Left renal cortex interstitium (tissue), 4 donors: ENCODE measurements around the gene SH3TC1. TPM values are rescaled to one million over a fixed set of nuclear protein-coding genes. Genes with fewer than 3 reads are reported as not detected.

Source experiments
- DNase-seq, 4 donors: peaks; one replicate each; pipeline ENCODE4 v3.0.0-alpha.2; 2013; ENCODE audit warnings: low read depth in 4 of 4, low spot score in 2 of 4, missing footprints in 1 of 4
- polyA plus RNA-seq, 4 donors: library from polyadenylated mRNA; unstranded; fragments of 120-200 nt; gene quantifications; one replicate each; pipeline ENCODE4 v1.2.1, GENCODE V29; 2013; ENCODE audit not compliant: insufficient read length in 4 of 4

SH3TC1 gene
- polyA plus RNA-seq, 4 donors, result 19.1 to 36.1 (median 26.5) TPM

DNA sequence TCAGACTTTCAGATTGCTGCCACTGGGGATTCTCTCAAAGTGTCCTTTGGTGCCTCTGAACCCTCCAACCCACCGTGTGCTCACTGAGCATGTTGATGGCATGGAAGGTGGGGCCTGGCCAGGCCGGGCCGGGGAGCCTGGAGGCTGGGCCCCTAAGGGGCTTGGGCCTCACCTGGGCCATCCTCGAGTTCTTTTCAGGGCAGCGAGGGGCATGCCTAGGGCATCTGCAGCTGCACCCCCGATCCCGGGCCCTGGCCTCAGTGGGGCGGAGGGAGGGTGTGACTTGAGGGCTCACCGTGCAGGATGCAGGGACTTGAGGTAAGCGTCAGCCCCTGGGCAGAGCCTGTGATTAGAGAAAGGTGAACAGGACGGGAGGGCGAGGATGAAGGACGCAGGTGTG, 1.6 kb upstream of the SH3TC1 start:
- no peak for DNase-seq

DNA sequence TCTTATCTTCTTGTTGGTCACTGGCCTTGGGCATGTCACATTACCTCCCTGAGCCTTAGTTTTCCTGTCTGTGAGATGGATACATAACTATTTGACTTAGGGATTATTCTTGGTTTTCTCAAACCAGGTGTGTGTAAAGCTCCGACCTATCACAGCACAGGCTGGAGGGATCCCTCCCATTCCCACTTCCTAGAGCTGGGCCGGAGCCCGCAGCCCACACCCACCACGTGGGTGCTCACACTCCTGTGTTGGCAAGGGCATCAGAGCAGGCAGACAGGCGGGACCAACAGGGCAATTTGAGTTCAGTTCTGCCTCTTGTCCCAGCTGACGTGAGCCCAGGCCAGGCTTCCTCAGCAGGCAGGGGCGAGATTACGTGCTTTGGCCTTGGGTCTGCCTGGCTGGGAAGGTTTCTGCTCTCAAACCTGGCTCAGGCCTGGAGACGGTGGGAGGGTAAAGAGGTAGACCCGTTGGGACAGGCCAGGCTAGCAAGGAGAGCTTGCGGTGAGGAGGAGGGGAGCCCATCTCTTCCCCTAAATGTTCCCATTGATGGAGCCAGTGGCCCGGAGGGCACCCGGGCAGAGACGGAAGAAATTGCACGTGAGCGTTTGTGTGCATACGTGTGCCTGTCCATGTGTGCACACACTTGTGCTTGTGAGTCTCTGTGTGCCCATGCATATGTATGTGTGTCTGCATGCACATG, 734 bp upstream of the SH3TC1 start:
- DNase-seq, result no peak

DNA sequence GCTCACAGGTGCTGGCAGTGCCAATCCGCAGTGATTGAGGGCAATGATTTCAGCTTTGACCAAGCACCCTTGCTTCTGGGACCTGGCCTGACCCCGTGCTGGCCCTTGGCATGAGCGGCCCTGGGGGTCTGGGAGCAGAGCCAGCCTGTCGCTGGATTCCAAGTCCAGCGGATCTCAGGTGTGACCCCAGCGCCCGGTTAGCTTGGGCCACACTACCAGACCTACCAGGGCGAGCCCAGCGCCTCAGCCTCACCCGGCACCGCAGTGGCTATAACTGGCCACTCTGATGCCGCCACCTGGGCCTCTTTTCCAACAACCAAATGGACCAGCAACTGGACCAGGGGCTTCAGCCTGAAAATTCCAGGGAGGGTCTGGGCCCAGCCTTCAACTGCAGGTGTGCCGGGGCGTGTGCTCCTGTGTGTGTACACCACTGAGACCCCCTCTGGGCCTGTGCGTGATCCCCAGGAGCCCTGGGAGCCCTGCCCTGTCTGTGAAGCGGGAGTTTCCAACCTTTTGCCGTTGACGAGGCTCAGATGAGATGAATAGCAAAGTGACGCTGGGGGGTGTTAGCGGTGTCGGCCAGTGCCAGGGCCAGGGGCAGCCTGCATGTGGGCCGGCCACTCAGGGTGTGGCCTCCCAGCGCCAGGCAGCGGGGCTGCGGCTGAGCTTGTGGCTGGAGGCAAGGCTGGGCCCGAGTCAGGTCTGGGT, 658 bp downstream of the SH3TC1 start:
- DNase-seq, result no peak

GRCh38 chr4:8200302-8200975, 1.3 kb downstream of the SH3TC1 start:
- DNase-seq, result no peak

DNA sequence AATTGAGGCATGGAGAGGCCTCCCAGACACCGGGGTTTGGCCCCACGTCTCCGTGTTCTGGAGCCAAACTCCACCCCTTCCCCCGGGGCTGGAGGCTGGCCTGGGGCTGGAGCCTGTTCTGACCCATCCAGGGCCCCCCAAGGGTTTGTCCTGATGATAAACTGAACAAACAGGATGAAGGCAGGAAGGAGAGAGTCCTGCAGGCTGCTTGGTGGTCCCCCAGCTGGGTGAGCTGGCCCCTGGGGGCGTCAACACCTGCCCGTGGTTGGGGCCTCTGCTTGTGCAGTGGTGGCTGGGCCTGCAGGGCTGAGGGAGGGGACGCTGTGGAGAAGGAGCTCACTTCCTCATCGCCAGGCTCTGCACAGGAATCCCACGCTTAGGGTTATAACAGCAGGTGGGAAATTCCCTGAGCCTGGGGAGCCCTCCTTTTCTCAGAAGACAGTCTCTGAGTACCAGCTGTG, 2.3 kb downstream of the SH3TC1 start:
- no peak for DNase-seq

DNA sequence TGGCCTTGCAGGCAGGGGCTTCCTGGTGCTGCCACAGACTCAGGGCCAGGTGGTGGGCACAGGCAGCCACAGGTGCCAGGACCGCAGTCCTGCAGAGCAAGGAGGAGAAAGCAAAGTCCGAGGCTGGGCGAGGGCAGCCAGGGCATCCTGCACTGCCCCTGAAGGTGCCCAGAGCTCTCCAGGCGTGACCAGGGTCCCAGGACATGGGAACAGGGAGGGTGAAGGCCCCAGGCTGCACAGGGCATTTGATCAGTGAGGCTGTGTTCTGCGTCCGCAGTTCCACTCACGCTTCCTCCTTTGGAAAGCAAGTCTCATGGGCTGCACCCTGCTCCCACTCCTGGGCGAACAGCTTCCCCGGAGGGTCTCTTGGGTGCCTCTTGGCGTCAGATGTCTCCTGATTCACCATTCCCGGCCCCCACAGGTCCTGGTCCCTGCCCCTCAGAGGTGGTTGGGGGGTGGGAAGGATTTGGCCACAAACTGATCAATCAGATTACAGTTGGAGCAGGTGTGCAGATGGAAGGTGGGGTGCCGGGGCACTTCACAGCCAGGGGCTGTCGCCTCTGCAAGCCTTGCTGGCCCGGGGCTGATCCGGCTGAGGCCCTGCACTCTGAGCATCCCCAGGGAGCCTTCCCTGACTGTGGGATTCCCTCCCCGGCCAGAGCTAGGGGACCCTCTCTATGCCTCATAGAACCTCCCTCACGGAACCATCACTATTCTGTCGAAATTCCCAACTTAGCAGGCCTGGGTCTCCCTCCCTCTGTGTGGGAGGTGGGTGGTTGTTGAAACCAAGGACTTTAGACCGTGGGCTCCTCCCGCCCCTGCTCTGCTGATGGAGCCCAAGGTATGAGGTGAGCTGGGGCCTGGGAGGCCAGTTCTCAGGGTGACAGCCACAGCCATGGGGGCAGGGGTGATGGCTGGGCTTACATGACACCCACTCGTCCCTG, 3.3 kb downstream of the SH3TC1 start:
- no peak for DNase-seq

DNA sequence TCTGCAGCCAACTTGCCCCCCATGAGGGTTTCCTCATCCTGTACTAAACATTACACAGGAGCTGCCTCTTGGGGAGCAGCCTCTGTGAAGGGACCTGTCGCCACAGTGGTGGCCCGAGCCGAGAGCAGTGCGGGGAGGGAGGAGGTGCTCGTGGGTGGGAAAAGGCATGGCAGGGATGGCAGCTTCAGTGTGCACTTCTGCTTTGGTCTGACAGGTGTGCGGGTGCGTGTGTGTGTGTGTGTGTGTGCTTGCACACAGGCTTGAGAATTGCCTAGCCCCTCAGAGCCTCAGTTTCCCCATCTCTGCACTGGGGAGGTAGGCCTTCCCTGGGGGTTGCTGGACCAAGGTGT, 3.9 kb downstream of the SH3TC1 start:
- DNase-seq, result no peak

GRCh38 chr4:8203817-8204216, 4.7 kb downstream of the SH3TC1 start:
- no peak for DNase-seq

DNA sequence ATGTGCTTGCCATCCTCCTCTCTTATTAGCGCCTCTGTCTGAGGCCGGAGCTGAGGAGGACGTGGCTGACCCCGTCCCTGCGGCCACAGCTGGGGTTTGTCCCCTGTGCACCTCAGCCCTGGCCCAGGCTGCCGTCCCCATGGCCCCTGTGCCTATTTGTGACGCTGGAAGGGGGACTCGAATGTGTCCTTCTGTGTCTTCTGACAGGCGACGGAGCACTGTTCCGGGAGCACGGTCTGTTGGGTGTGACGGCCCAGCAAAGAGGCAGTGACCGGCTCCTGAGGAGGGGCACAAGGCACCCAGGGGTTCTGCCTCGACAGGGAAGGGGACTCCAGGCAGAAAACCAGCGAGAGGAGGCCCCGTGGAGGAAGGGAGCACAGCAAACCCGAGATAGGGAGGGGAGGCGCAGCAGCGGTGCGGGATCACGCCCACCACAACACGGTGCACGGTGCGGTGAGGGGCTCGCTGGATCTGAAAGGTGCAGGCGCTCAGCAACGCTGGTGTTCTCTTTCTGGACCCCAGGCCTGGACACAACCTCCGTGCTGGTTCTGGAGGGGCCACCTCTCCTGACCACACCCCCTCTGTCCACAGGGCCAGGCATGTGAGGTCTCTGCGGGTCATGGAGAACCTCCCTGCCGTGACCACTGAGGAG, 5.6 kb downstream of the SH3TC1 start:
- DNase-seq, result no peak

DNA sequence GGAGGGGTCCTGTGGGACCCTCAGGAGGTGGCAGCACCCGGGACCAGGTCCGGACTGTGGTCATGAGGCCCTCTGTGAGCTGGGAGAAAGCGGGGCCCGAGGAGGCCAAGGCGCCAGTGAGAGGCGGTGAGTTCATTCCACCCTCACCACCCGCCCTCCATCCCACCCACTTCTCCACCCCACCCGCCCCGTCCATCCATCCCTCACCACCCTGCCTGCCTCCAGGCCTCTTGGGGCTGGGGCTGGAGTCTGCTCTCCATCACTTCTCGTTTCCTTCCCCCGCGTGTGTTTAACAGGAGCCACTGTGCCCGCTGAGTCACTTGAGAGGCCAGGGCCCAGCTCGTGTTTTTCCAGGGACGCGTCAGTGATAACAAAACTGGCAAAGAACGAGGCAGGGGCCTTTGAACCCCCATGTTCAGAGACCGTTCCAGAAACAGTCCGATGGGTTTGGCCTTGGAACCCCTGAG, 6.2 kb downstream of the SH3TC1 start:
- DNase-seq, result no peak

DNA sequence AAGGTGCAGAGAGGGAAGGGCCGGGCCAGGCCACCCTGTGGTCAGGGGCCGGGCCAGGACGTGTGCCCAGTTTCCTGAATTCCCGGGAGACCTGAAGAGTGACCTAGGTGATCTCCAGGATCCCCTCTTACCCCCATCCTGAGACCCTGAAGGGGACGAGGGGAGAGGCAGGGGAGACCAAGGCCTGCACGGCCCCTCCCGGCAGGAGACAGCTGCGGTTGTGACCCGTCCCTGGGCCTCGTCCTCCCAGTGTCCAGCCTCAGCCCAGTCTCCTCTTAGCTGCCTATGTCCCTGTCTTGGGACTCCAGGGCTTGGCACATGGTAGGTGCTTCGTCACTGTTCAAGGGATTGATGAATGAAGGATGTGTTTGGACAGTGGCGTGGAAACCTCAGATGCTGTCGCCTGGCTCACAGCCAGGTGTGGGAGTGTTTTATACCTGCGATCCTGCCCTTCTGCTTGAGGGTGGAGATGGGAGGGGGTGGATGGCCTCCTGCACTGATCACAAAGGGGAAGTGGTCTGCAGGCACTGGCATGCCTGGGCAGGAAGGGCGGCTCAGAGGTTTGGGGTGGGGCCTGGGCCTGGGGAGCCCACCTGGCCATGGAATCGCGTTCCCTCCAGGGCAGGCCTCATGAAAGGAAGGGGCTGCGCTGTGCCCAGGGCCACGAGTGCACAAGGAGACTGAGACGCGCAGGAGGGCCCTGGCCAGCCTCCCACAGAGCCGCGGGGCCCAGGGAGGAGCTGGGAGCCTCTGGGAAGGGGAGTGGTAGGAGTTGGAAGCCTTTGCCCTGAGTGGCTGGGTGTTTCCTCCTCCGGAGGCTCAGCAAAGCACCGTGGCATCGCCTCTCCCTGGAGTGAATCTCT, 6.9 kb downstream of the SH3TC1 start:
- no peak for DNase-seq

GRCh38 chr4:8207314-8207713, 8.2 kb downstream of the SH3TC1 start:
- no peak for DNase-seq

DNA sequence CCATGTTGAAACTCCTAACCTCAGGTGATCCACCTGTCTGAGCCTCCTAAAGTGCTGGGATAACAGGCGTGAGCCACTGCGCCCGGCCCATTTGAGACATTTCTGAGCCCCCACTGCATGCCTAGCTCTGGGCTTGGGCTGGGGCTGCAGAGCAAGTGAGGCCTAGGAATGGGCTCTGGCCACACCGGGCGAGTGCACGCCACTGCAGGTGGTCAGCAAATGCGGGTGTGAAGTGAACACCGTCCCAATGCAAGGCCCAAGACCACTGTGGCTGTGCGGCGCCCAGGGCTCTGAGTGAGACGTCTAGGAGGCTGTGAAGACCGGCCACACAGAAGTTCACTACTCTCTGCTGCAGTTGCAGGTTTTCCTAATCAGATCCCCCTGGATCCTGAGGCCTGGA, 9.5 kb downstream of the SH3TC1 start:
- no peak for DNase-seq

DNA sequence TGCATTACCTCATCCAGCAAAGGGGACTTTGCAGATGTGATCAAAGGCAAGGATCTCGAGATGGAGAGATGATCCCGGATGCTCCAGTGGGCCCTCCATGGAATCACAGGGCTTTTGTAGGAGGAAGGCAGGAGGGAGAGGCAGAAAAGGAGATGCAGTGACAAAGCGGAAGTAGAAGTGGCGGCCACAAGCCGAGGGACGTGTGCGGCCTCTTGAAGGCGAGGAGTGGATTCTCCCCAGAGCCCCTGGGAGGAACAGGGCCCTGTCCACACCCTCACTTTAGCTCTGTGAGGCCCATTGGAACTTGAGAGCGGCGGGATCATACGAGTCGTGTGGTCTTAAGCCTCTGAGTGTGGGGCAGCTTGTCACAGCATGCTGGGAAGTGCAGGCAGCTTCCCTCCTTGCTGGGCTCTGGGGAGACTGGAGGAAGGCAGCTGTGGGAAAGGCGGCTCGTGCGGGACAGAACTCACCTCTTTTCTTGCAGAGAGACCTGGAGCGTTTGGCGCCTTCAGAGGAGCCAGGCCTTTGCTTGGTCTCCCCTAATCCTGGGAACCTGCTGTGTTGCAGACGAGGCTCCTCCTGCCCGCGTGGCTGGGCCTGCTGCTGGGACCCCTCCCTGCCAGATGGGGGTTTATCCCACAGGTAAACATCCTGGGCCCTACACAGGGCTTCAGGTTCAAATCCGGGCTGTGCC, 10.2 kb downstream of the SH3TC1 start:
- no peak for DNase-seq

DNA sequence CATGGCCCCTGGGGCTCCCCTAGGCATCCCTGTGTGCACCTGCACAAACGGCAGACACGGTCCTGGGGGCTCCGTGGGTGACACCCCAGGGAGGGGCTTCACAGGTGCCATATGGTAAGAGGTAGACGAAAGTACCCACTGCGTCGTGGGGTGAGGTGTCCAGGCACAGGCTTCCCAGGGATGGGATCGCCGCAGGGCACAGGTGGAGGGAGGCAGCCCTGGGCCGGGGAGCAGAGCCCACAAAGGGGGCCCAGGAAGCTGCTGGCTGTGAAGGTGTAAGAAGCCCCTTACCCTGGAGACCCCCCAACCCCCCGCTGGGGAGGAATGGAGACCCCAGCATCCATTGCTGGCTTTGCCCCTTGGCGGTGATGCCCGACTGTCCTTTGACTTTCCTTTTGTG, 10.9 kb downstream of the SH3TC1 start:
- no peak for DNase-seq

DNA sequence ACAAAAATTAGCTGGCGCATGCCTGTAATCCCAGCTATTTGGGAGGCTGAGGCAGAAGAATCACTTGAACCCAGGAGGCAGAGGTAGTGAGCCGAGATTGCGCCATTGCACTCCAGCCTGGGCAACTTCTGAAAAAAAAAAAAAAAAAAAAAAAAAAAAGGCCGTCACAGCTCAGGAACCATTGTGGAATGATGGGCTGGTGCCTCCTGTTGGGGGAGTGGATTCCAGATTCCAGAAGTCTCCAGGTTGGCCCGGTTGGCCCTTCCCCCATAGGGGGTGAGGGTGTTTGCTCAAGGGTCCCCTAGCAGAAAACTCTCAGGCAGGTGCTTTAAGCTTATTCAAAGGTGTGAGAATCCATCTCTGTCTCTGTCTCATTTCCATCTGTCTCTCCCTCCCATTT, 11.5 kb downstream of the SH3TC1 start:
- no peak for DNase-seq

- no peak for DNase-seq
Measured at GRCh38 chr4:8211251-8211650, 12.2 kb downstream of the SH3TC1 start.

- DNase-seq, result no peak
Measured at GRCh38 chr4:8211737-8212581, 12.9 kb downstream of the SH3TC1 start.
